Endometrial microvascular endothelial cells (primary cell): ENCODE data around the gene COMMD8. TPM values are rescaled to one million over a fixed set of nuclear protein-coding genes. Genes with fewer than 3 reads are reported as not detected.
"Not testable (repeated sequence)": the region's sequence is repeated elsewhere in the genome, so short reads cannot be mapped to it uniquely, and the experiment has no call there.

Experiments used
- in situ Hi-C: cut with HindIII; loops from 2 replicates; pipeline ENCODE4 v1.10.0; 2017; ENCODE audit warnings: low sequenced_read_pairs, low pct_unique_long_range_greater_than_20kb; ENCODE audit errors: inconsistent ontology term
- total RNA-seq: library from RNA; depleted of rRNA; stranded (reverse); fragments of >200 nt; gene quantifications from one replicate; pipeline ENCODE4 v1.2.3, GENCODE V29; 2015; ENCODE audit errors: inconsistent ontology term

The COMMD8 gene
- 40.7 TPM for total RNA-seq

DNA sequence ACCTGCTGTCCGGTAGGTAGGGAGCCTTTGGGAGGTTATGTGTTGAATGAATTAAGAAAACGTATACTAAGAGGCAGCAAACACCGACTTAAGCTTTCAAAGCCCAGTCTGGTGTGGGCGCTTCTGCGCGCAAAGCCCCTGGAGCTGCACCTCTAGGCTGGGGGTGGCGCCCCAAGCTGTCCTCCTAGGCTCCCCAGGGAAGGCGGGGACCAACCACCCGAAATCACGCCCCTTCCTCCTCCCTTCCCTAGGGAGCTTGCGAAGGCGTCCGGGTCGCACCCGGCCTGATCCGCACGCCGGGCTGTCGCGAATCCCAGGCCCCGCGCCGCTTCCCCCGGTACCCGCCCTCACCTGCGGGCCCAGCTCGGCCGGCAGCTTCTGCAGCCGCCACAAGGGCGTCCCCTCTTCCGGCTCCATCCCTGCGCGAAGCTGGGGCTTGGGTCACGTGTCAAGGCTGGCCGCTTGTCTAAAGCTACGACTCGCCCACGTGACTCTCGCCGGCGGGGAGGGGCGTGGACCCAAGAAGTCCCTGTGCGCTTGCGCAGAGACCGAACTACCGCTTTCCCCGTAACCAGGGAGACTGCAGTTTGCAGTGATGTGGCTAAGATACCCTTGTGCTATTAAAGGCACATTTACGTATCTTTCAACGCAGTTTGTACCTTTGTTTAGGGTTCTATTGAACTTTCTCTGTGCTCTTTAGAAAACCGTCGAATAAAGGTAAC lies at the start of gene COMMD8:
TSS of gene COMMD8 (minus strand) at position 468 of the 722 bp plus-strand sequence. CDS start at position 417, 51 bp downstream.
- in situ Hi-C loops: no loop called here

GRCh38 chr4:47510506-47511143 lies 47.1 kb upstream of the COMMD8 start:
- in situ Hi-C loops: no loop called here

DNA sequence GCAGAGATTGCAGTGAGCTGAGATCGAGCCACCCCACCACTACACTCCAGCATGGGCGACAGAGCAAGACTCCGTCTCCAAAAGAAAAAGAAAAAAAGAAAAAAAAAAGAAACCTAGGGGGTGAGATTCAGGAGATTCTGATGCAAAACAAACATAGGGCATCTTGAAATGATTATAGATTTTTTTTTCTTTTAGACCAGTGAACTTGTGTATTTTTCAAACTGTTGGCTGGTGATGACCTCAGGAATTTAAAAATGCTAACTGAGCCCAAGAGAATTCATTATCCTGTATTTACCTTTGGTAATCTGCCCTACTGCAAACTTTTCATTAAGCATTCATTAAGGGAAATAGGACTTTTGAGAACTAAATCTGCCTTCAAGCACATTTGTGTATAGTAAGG lies 42.2 kb upstream of the COMMD8 start:
- in situ Hi-C loops: no loop called here

DNA sequence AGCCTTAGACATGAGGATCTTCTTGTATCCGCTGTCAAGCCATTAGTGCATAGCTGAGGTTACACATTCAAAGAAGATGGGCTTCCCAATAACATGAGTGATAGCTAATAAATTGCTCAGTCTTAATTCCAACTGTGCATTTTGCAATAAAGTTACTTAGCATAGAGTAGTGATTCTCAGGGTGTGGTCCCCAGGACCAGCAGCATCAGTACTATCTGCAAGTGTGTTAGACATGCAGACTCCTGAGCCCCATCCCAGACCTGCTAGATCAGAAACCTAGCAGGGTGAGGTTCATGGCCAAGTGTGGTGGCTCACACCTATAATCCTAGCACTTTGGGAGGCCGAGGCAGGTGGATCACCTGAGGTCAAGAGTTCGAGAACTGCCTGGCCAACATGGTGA lies 41.6 kb upstream of the COMMD8 start:
- in situ Hi-C loops: no loop called here

DNA sequence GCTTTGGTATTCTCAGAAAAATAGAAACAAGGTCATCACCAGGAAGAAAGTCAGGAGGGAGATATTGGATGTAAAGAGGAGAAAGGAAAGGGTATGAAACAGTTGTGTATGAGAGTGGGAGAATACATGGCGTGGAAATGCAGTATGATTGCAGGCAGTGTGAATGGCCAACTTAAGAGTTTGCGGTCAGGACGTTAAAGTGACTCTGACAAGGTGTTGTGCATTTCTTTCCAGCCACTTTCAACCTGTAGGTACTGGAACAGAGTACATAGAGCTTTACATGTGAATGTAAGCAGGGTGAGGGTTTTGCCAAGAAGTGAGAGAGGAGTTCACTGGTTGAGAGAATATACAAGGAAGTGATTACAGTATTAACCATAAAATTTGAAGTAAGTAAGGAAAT lies 37.3 kb upstream of the COMMD8 start:
- in situ Hi-C loops: no loop called here

DNA sequence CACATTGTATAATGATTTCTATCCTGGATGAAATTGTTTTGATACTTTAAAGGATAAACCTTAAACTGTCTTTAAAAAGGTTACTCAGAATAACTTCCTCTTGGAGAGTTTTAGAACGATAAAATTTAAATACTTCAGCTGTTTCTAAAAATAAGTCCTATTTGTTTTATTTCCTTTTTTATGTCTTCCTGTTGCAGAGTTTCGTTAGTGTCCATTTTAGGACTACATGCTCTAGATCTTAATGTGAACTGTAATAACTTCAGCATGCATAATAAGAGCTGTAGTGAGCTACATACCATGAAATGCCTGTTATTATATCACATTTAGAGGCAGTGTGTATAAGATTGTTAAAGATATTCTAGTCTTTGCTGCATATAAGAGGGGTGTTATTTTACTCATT lies 36.2 kb upstream of the COMMD8 start:
- in situ Hi-C loops: no loop called here

- in situ Hi-C loops: no loop called here
These were observed 35.4 kb upstream of the COMMD8 start for GRCh38 chr4:47498899-47499298.

DNA sequence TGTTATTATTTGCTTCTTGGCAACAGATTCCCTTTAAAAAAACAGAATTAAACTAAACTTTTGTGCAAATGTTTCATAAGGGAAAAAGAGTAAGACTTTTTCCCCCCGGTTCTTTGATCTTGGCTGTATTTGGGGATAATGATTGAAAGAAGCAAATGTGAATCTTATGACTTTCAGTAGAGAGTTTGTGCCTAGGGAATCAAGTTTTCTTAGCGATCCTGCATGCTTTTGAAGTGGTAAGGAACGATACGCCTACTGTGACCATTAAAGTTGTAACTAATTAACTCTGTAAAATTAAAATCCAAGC lies 30.6 kb upstream of the COMMD8 start:
- in situ Hi-C loops: no loop called here

DNA sequence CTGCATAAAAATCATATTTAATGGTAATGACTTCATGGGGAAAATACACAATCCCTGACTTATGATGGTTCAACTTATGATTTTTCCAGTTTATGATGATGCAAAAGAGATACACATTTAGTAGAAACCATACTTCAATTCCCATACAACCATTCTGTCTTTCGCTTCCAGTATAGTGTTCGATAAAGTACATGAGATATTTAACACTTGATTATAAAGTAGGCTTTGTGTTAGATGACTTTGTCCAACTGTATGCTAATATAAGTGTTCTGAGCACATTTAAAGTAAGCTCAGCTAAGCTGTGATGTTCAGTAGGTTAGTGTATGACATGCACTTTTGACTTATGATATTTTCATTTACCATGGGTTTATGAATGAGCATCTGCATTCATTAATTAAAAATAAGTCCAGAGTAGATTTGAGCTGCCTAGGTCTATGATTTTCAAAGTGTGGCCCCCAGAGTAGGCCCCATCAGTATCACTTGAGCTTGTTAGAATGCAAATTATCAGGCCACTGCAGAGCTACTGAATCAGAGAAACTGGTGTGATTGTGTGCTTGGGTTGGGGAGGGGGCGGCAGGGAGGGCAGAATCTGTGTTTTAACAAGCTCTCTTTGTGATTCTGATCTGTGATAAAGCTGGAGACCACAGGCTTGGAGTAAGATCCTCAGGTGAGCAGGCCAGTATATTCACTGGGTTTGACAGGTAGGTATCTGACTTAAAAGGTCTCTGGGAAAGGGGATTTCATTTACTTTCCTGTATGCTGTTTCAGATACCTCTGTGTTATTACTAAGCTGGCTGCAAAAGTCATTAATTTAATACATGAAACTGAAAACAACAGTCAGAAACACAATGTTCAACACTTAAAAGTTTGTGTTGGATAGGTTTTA lies 30.0 kb upstream of the COMMD8 start:
- in situ Hi-C loops: no loop called here

DNA sequence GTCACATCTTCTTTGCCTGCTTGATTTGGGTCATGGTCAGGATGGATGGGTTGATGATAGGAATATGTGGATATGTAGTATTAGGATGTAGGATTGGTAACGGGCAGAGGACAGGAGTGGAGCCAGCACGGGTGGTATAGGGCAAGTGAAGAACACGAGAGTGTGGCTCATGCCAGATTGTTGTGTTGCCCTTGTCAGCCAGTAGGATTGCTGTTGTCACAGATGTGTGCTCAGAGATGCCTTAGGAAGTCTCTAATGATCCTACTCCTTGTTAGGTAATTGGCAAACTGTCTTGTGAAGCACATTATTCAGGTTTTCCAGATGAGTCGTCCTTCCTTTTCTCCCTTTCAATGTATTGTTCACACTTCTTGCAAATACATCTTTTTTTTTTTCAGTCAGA lies 27.0 kb upstream of the COMMD8 start:
- in situ Hi-C loops: no loop called here

GRCh38 chr4:47488706-47489105 lies 25.2 kb upstream of the COMMD8 start:
- in situ Hi-C loops: no loop called here

- in situ Hi-C loops: not testable (repeated sequence)
These were observed 23.2 kb upstream of the COMMD8 start for GRCh38 chr4:47486727-47487126.

DNA sequence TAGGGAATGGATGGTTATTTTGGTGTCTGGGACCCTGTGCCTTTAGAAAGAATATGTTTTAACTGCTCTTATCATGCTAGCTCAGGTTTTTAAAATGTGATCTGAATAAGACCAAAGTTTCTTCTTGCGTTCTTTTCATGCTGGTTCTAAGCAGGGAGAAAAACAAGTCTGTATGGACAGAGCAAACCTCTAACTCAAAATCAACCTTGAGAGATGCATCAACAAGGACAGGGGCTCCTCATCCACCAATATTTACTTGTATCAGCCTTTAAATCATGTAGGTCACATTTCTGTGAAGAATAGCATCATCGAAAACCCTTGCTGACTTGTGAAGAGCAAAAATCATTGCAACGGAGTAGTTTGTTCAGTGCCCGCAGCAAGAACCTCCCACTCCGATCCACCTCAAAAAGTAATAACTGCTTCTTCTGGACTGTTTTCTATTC lies 22.8 kb upstream of the COMMD8 start:
- in situ Hi-C loops: no loop called here

- in situ Hi-C loops: no loop called here
These were observed 22.3 kb upstream of the COMMD8 start for GRCh38 chr4:47485768-47486167.

DNA sequence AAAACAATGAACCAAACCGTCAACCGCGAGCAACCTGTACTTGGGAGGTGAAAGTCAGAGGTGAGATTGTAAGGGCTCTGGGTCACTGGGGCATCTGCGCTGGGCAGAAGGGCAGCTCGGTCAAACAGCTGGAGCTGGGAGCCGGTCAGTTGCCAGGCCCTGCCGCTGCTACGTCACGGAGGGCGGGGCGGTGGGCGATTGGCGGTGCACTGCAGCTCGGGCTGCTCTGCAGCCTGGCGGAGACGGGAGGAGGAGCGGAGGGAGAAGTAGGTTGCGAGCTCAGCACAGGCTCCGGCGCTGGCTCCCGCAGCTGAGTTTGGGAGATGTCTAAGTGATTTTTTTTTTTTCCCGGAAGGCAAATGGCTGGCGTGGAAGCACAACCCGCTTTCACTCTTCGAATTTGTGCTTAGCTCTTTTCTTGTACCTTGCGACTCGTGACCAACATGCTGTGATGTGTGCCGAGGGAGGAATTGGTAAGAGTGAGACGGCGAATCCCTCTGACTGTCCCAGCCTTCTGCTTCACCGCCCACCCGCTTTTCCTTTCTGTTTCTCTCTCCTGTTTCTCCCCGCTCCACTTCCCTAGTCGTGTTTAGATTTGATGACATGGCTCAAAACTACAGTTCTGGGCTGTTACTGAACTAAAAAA lies 21.7 kb upstream of the COMMD8 start, which contains the start of gene ATP10D:
TSS of gene ATP10D (plus strand) at position 229 of the 646 bp plus-strand sequence. CDS start 27,266 bp downstream, outside the sequence.
- in situ Hi-C loops: no loop called here

- in situ Hi-C loops: no loop called here
These were observed 20.7 kb upstream of the COMMD8 start for GRCh38 chr4:47484168-47484567.

DNA sequence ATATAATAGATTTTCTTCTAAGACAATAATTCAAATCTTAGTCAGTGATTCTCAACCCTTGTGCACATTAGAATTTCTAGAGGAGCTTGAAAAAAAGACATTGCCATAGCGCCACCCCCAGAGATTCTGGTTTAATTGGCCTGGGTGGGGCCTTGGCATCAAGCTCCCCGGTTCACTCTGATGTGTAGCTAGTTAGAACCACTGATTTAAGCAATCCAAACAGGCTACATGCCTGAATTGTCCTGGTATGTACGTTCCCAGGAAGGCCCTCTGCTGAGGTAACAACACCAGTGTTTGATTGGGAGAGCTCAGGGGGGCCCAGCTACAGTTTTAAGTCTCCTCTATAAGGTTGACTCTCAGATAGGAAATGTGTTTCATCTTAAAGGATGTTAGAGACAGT lies 20.2 kb upstream of the COMMD8 start:
- in situ Hi-C loops: no loop called here

- in situ Hi-C loops: no loop called here
These were observed 18.8 kb upstream of the COMMD8 start for GRCh38 chr4:47482326-47482725.

- in situ Hi-C loops: no loop called here
These were observed 15.3 kb upstream of the COMMD8 start for GRCh38 chr4:47478804-47479203.
